Endothelial cell of umbilical vein (primary cell): Measurements from ENCODE around the gene GLB1L2. TPM values are rescaled to one million over a fixed set of nuclear protein-coding genes. Genes with fewer than 3 reads are reported as not detected.

Source experiments
- BruUV-seq: library from RNA; stranded (reverse); fragments of 400-500 nt; replicated peaks from 2 replicates; lab custom pipeline; 2021; lab: Mats Ljungman, UMichigan
- CTCF ChIA-PET: fragments of 300-600, 350-600 bp; sonication (Branson Sonifier 250); formaldehyde crosslinking; loops from one replicate; lab custom pipeline; 2021; ENCODE audit warnings: antibody characterized with exemption, inconsistent platforms; lab: Charles Lee
- POLR2A ChIA-PET: fragments of 300-600, 350-600 bp; sonication (Branson Sonifier 250); formaldehyde crosslinking; loops from one replicate; lab custom pipeline; 2021; ENCODE audit warnings: antibody characterized with exemption, inconsistent platforms; lab: Charles Lee
- DNase-seq: peaks from one replicate; pipeline ENCODE4 v3.0.0-alpha.2; 2011; ENCODE audit warnings: low read depth, low spot score
- FAIRE-seq: peaks from 2 replicates; lab custom pipeline; 2011; peaks lifted over from hg19 to GRCh38; lab: Jason Lieb, UNC
- H2AFZ ChIP-seq: 2 replicates; pipeline ENCODE4 v1.6.0; 2012; ENCODE audit warnings: low read depth, low read length, control low read depth, inconsistent platforms
- H3K27ac ChIP-seq: 2 replicates; pipeline ENCODE4 v1.5.1; 2011; ENCODE audit warnings: low read depth, mild to moderate bottlenecking, control low read depth, low read length, moderate library complexity; ENCODE audit not compliant: insufficient read depth
- H3K27me3 ChIP-seq, 2 experiments: 2 replicates each; pipeline versions ENCODE4 v1.6.0 to v1.6.1; 2011; ENCODE audit warnings: low read length in 2 of 2, mixed read lengths in 1 of 2; ENCODE audit not compliant: control insufficient read depth in 2 of 2, insufficient read depth in 2 of 2
- H3K36me3 ChIP-seq, 2 experiments: 2 replicates in 1 of 2; 3 replicates in 1 of 2; pipeline ENCODE4 v1.5.1; 2011; ENCODE audit warnings: low read length in 2 of 2, mild to moderate bottlenecking in 1 of 2, moderate library complexity in 1 of 2; ENCODE audit not compliant: control insufficient read depth in 2 of 2, insufficient read depth in 2 of 2; ENCODE audit errors: extremely low read depth in 1 of 2
- H3K4me1 ChIP-seq: 3 replicates; pipeline ENCODE4 v1.5.1; 2011; ENCODE audit warnings: mild to moderate bottlenecking, low read length; ENCODE audit not compliant: control insufficient read depth, insufficient read depth; ENCODE audit errors: extremely low read depth
- H3K4me2 ChIP-seq: 2 replicates; pipeline ENCODE4 v1.6.1; 2011; ENCODE audit warnings: low read length, control low read depth, mixed read lengths; ENCODE audit not compliant: insufficient read depth
- H3K4me3 ChIP-seq, 3 experiments: fragments of 200-600 bp in 1 of 3; sonication (generic), shearing (Covaris generic) in 1 of 3; replicated peaks in 1 of 3; 2 replicates each; pipeline ENCODE4 v1.5.1; 2011 to 2016; ENCODE audit warnings: control low read depth in 3 of 3, low read length in 3 of 3, mild to moderate bottlenecking in 2 of 3, inconsistent platforms in 1 of 3, low read depth in 1 of 3, moderate library complexity in 1 of 3; ENCODE audit not compliant: insufficient read depth in 1 of 3
- H3K79me2 ChIP-seq: 2 replicates; pipeline ENCODE4 v1.6.0; 2012; ENCODE audit warnings: low read length, inconsistent platforms; ENCODE audit not compliant: control insufficient read depth, insufficient read depth
- H3K9ac ChIP-seq: replicated peaks from 2 replicates; pipeline ENCODE3; 2011; ENCODE audit warnings: low read length, control low read depth; ENCODE audit not compliant: insufficient read depth; ENCODE audit errors: extremely low read depth
- H3K9me1 ChIP-seq: replicated peaks from 3 replicates; pipeline ENCODE4 v1.6.0; 2011; ENCODE audit warnings: mild to moderate bottlenecking, low read length; ENCODE audit not compliant: control insufficient read depth, insufficient read depth; ENCODE audit errors: extremely low read depth
- H3K9me3 ChIP-seq: replicated peaks from 2 replicates; pipeline ENCODE4 v1.5.1; 2012; ENCODE audit warnings: low read length, inconsistent platforms; ENCODE audit not compliant: control insufficient read depth, insufficient read depth
- H4K20me1 ChIP-seq: replicated peaks from 2 replicates; pipeline ENCODE3; 2011; ENCODE audit warnings: mild to moderate bottlenecking, low read length; ENCODE audit not compliant: control insufficient read depth, insufficient read depth; ENCODE audit errors: extremely low read depth
- CTCF ChIP-seq, 2 donors: IDR thresholded peaks; 1 replicate in 1 of 2; 2 replicates in 1 of 2; pipeline ENCODE4 v1.5.1; 2011; ENCODE audit warnings: low read length in 2 of 2, mild to moderate bottlenecking in 2 of 2, moderate library complexity in 2 of 2, control low read depth in 1 of 2, inconsistent platforms in 1 of 2, low read depth in 1 of 2; ENCODE audit not compliant: insufficient read depth in 1 of 2; ENCODE audit errors: extremely low read depth in 1 of 2
- EZH2 ChIP-seq: IDR thresholded peaks from 2 replicates; pipeline ENCODE4 v1.6.1; 2012; ENCODE audit warnings: borderline replicate concordance, low read depth, mild to moderate bottlenecking, moderate library complexity, low read length, inconsistent platforms; ENCODE audit not compliant: severe bottlenecking
- FOS ChIP-seq: IDR thresholded peaks from 2 replicates; pipeline ENCODE4 v1.6.1; 2011; ENCODE audit warnings: mild to moderate bottlenecking, low read length, moderate library complexity, borderline replicate concordance; ENCODE audit not compliant: insufficient read depth
- GATA2 ChIP-seq: IDR thresholded peaks from 2 replicates; pipeline ENCODE4 v1.7.0; 2011; ENCODE audit warnings: low read depth, mild to moderate bottlenecking, moderate library complexity, mixed read lengths, low read length; ENCODE audit not compliant: insufficient read length, insufficient read depth
- MAX ChIP-seq: IDR thresholded peaks from 2 replicates; pipeline ENCODE4 v1.6.1; 2011; ENCODE audit not compliant: insufficient read depth, insufficient read length
- MYC ChIP-seq: IDR thresholded peaks from one replicate; pipeline ENCODE4 v1.6.1; 2011; ENCODE audit warnings: mild to moderate bottlenecking, low read depth, low read length
- POLR2A ChIP-seq: IDR thresholded peaks from 2 replicates; pipeline ENCODE4 v1.6.1; 2012; ENCODE audit warnings: low read depth, mild to moderate bottlenecking, control low read depth, low read length
- dilution Hi-C: fragments of 300-500 bp; cut with MboI; formaldehyde crosslinking; loops from one replicate; pipeline ENCODE4 v1.15.0; 2019; ENCODE audit warnings: low sequenced_read_pairs; ENCODE audit not compliant: extremely low pct_ligation_motif_present
- intact Hi-C: fragments of 100-400 bp; cut with micrococcal nuclease; formaldehyde crosslinking; loops from one replicate; pipeline ENCODE4 v1.10.0; 2022
- polyA plus RNA-seq, 4 experiments: library from polyadenylated mRNA; depleted of rRNA in 3 of 4; stranded (reverse) in 3 of 4; unstranded in 1 of 4; fragments of >200 nt; gene quantifications; 2 replicates each; pipeline versions ENCODE4 v1.2.1 to v1.2.3, GENCODE V29; 2011 to 2012; ENCODE audit warnings: missing spikeins in 1 of 4
- total RNA-seq: library from RNA; stranded (reverse); gene quantifications from 2 replicates; pipeline ENCODE4 v1.2.3, GENCODE V29; 2021

Gene GLB1L2
- total and polyA plus RNA-seq, 2 donors (not counting 3 experiments of a cell fraction or from before 2014, with no cell fraction given), result 0.55 to 0.59 TPM

DNA sequence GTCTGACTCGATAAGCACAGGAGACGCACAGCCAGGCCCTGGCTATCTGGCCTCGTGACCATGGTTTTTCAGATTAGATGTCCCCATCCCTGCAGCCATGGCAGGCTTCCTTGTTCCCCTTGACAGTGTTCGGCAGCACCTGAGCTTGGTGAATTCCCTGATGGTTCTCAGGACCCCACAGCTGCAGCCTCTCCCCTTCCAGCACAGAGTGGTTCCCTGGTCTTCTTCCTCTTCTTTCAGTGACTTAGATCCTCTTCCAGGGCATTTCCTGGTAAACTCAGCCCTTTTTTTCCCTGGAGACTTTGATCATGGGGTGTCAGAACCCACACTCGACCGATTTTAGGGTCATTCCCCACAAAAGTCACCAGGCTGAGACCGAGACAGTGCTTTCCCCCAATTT is 41.1 kb upstream of the GLB1L2 start:
- CTCF ChIA-PET, result no interaction called here
- no peak overlapping the region for H2AFZ ChIP-seq
- DNase-seq, result no peak
- intact Hi-C loops (no loop called here), dilution Hi-C loops (no loop called here)
- H3K4me1 ChIP-seq, result no peaks in the 10 kb centered on the region
- no peak overlapping the region for H3K4me2 ChIP-seq
- no peaks in the 10 kb centered on the region for H3K27me3 ChIP-seq
- TF ChIP-seq GATA2 (no peak), EZH2 (no peak), MAX (no peak), MYC (no peak), POLR2A (no peak), FOS (no peak)
- FAIRE-seq, result no peak
- H3K9me1 ChIP-seq, result no peaks in the 10 kb centered on the region
- H3K9me3 ChIP-seq, result no peaks in the 10 kb centered on the region
- no peaks in the 10 kb centered on the region for H4K20me1 ChIP-seq
- no TSS peak for BruUV-seq
- H3K4me3 ChIP-seq, result no peak overlapping the region
- no peaks in the 10 kb centered on the region for H3K36me3 ChIP-seq
- POLR2A ChIA-PET, result no interaction called here
- no peak overlapping the region for H3K27ac ChIP-seq
- no peaks in the 10 kb centered on the region for H3K79me2 ChIP-seq
- H3K9ac ChIP-seq, result no peak overlapping the region

DNA sequence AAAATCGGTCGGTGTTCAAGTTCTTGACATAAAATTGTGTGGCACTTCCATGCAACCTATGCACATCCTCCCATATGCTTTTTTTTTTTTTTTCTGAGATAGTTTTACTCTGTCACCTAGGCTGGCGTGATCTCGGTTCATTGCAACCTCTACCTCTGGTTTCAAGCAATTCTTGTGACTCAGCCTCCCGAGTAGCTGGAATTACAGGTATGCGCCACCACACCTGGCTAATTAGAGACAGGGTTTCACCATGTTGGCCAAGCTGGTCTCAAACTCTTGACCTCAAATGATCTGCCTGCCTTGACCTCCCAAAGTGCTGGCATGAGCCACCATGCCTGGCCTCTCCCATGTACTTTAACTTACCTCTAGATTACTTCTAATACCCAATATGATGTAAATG is 40.6 kb upstream of the GLB1L2 start:
- no peaks in the 10 kb centered on the region for H4K20me1 ChIP-seq
- H3K36me3 ChIP-seq, result no peaks in the 10 kb centered on the region
- POLR2A ChIA-PET, result no interaction called here
- TF ChIP-seq CTCF (IDR thresholded peaks at IDR 0.05; ENCODE audit: extremely low read depth in 1 of 2, insufficient read depth in 1 of 2, low read depth in 1 of 2, low read length in 2 of 2) (no peak), POLR2A (no peak)
- no peak overlapping the region for H3K4me3 ChIP-seq
- CTCF ChIA-PET, result interaction anchor here (1.0 to 1.1 kb wide), 2 partner anchors 29 to 33 kb away, joined by 3 to 4 read pairs; no protein-coding TSS in a partner anchor
- BruUV-seq, result no TSS peak
- H3K4me1 ChIP-seq, result no peaks in the 10 kb centered on the region
- no peak overlapping the region for H2AFZ ChIP-seq
- H3K79me2 ChIP-seq, result no peaks in the 10 kb centered on the region
- FAIRE-seq, result no peak
- no peaks in the 10 kb centered on the region for H3K27me3 ChIP-seq
- H3K27ac ChIP-seq, result no peak overlapping the region
- H3K4me2 ChIP-seq, result no peak overlapping the region
- DNase-seq, result no peak
- H3K9ac ChIP-seq, result no peak overlapping the region
- intact Hi-C loops (no loop called here), dilution Hi-C loops (no loop called here)
- no peaks in the 10 kb centered on the region for H3K9me3 ChIP-seq
- H3K9me1 ChIP-seq, result no peaks in the 10 kb centered on the region
